Measurements from ENCODE around the gene DSC1. TPM values are rescaled to one million over a fixed set of nuclear protein-coding genes. Genes with fewer than 3 reads are reported as not detected.

The DSC1 gene
- total and polyA plus RNA-seq, 3 experiments from 2014 or later: 0.11 to 2.1 (median 0.18) TPM

GRCh38 chr18:31105733-31106132 lies 56.9 kb downstream of the DSC1 start:
- peaks cover 2 to 7% of the 10 kb centered on the region in 2 donors for H3K27me3 Mint-ChIP-seq
- H3K9me3 Mint-ChIP-seq: peaks cover 2 to 14% (median 10%) of the 10 kb centered on the region in 5 donors
- no peaks in the 10 kb centered on the region for H3K4me1 Mint-ChIP-seq
- Histone ChIP-seq H3K36me3 (ENCODE audit: insufficient read depth, low read length) (no peaks in the 10 kb centered on the region), H3K9me3 (ENCODE audit: low read length) (no peaks in the 10 kb centered on the region), H3K27ac (ENCODE audit: low read depth, low read length) (no peak overlapping the region), H3K4me3 (ENCODE audit: low read length) (no peak overlapping the region), H3K4me1 (ENCODE audit: insufficient read depth, low read length) (no peaks in the 10 kb centered on the region), H3K27me3 (ENCODE audit: insufficient read depth, low read length, poor library complexity, severe bottlenecking) (no peaks in the 10 kb centered on the region)
- no peak for DNase-seq
- no peaks in the 10 kb centered on the region for H3K36me3 Mint-ChIP-seq
- ChIA-PET CTCF (no interaction called here), POLR2A (no interaction called here)
- no peak overlapping the region for H3K27ac Mint-ChIP-seq
- H3K4me3 Mint-ChIP-seq: no peak overlapping the region

DNA sequence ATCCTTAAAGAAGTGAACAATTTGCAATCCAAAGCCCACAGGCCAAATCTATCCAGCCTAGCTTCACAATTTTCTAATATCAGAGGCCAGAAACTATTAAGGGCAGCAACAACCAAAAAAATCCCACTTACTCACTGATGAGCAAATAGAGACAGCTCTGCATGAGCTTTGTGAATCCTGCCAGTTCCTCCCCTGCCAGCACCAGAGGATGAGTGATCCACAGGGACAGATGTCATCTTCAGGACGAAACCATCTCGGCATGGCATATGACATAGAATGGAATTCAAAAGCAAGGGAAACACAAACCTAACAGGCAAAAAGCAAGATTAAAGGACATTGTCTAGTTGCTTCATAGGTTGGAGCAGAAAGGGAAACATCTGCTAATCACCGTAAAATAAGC lies 58.2 kb downstream of the DSC1 start:
- Mint-ChIP-seq H3K9me3 (peaks cover 2 to 21% (median 11%) of the 10 kb centered on the region in 5 donors), H3K36me3 (no peaks in the 10 kb centered on the region), H3K27ac (no peak overlapping the region), H3K27me3 (peaks cover 7 to 12% of the 10 kb centered on the region in 2 donors), H3K4me1 (no peaks in the 10 kb centered on the region), H3K4me3 (no peak overlapping the region)
- no peaks in the 10 kb centered on the region for H3K4me1 ChIP-seq (ENCODE audit: insufficient read depth, low read length)
- ChIA-PET CTCF (no interaction called here), POLR2A (no interaction called here)
- no peaks in the 10 kb centered on the region for H3K27me3 ChIP-seq (ENCODE audit: insufficient read depth, low read length, poor library complexity, severe bottlenecking)
- no peak overlapping the region for H3K4me3 ChIP-seq (ENCODE audit: low read length)
- no peaks in the 10 kb centered on the region for H3K9me3 ChIP-seq (ENCODE audit: low read length)
- no peak for DNase-seq
- H3K27ac ChIP-seq (ENCODE audit: low read depth, low read length): no peak overlapping the region
- H3K36me3 ChIP-seq (ENCODE audit: insufficient read depth, low read length): no peaks in the 10 kb centered on the region

- no peaks in the 10 kb centered on the region for H3K36me3 ChIP-seq (ENCODE audit: insufficient read depth, low read length)
- H3K27ac Mint-ChIP-seq: no peak overlapping the region
- no peaks in the 10 kb centered on the region for H3K4me1 ChIP-seq (ENCODE audit: insufficient read depth, low read length)
- no peaks in the 10 kb centered on the region for H3K36me3 Mint-ChIP-seq
- ChIA-PET POLR2A (no interaction called here), CTCF (no interaction called here)
- DNase-seq: no peak
- no peaks in the 10 kb centered on the region for H3K27me3 ChIP-seq (ENCODE audit: insufficient read depth, low read length, poor library complexity, severe bottlenecking)
- no peak overlapping the region for H3K27ac ChIP-seq (ENCODE audit: low read depth, low read length)
- no peak overlapping the region for H3K4me3 ChIP-seq (ENCODE audit: low read length)
- peaks cover 7 to 12% of the 10 kb centered on the region in 2 donors for H3K27me3 Mint-ChIP-seq
- no peaks in the 10 kb centered on the region for H3K4me1 Mint-ChIP-seq
- no peaks in the 10 kb centered on the region for H3K9me3 ChIP-seq (ENCODE audit: low read length)
- H3K9me3 Mint-ChIP-seq: peaks cover 2 to 27% (median 12%) of the 10 kb centered on the region in 5 donors
- no peak overlapping the region for H3K4me3 Mint-ChIP-seq
These were observed 59.2 kb downstream of the DSC1 start for GRCh38 chr18:31103423-31103822.

GRCh38 chr18:31102941-31103340 lies 59.7 kb downstream of the DSC1 start:
- no peaks in the 10 kb centered on the region for H3K4me1 ChIP-seq (ENCODE audit: insufficient read depth, low read length)
- Mint-ChIP-seq H3K27me3 (peaks cover 7 to 12% of the 10 kb centered on the region in 2 donors), H3K9me3 (peaks cover 2 to 27% (median 12%) of the 10 kb centered on the region in 5 donors), H3K4me1 (no peaks in the 10 kb centered on the region), H3K36me3 (no peaks in the 10 kb centered on the region), H3K27ac (no peak overlapping the region), H3K4me3 (no peak overlapping the region)
- CTCF ChIA-PET: no interaction called here
- H3K4me3 ChIP-seq (ENCODE audit: low read length): no peak overlapping the region
- no peaks in the 10 kb centered on the region for H3K9me3 ChIP-seq (ENCODE audit: low read length)
- no peaks in the 10 kb centered on the region for H3K27me3 ChIP-seq (ENCODE audit: insufficient read depth, low read length, poor library complexity, severe bottlenecking)
- no peaks in the 10 kb centered on the region for H3K36me3 ChIP-seq (ENCODE audit: insufficient read depth, low read length)
- DNase-seq: no peak
- H3K27ac ChIP-seq (ENCODE audit: low read depth, low read length): no peak overlapping the region
- POLR2A ChIA-PET: no interaction called here

DNA sequence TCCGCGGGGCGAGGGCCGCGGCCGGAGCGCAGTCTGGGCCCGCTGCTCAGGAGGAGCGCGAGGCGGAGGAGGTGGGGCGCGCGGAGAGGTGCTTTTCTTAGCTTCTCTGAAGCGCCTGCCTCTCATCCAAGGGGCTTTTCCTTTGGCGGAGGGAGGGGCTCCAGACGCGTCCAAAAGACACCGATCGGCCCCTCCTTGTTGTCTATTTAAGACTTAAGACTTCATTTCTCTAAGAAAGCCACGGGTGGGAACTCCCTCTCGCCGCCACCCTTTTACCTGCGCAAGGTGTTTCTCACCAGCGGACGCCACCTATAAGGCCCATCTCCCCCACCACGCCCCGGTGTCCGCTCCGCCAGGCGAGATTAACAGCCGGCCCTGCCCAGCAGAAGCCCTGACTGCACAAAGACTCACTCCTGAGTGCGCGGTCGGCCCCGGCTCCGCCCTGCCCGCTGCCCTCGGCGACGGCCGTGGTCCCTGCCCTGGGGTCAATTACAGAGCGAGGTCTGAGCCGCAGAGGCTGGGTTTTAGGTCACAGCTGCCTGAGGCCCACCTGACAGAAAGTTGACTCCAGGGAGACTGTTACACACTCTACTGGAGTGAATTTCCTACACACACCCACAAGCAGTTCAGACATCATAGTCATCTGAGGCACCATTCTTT lies 60.5 kb downstream of the DSC1 start, which contains the start of gene DSC2:
TSS of gene DSC2 (minus strand) at position 397 of the 660 bp plus-strand sequence. CDS start 450 bp downstream, outside the sequence.
- DNase-seq: no peak
- H3K36me3 ChIP-seq (ENCODE audit: insufficient read depth, low read length): no peaks in the 10 kb centered on the region
- H3K4me3 ChIP-seq (ENCODE audit: low read length): no peak within 1 kb of the TSS
- Mint-ChIP-seq H3K4me3 (no peak within 1 kb of the TSS), H3K27me3 (peaks cover 7 to 12% of the 10 kb centered on the region in 2 donors), H3K4me1 (no peaks in the 10 kb centered on the region), H3K27ac (no peak within 1 kb of the TSS), H3K9me3 (peaks cover 2 to 27% (median 12%) of the 10 kb centered on the region in 5 donors), H3K36me3 (no peaks in the 10 kb centered on the region)
- H3K27ac ChIP-seq (ENCODE audit: low read depth, low read length): peak within 1 kb of the TSS; percentile 74
- no peaks in the 10 kb centered on the region for H3K27me3 ChIP-seq (ENCODE audit: insufficient read depth, low read length, poor library complexity, severe bottlenecking)
- no peaks in the 10 kb centered on the region for H3K4me1 ChIP-seq (ENCODE audit: insufficient read depth, low read length)
- H3K9me3 ChIP-seq (ENCODE audit: low read length): no peaks in the 10 kb centered on the region
- ChIA-PET POLR2A (no interaction called here), CTCF (no interaction called here)

GRCh38 chr18:31101183-31102024 lies 61.3 kb downstream of the DSC1 start:
- no peak overlapping the region for H3K4me3 Mint-ChIP-seq

GRCh38 chr18:31100436-31101182 lies 62.0 kb downstream of the DSC1 start:
- Histone ChIP-seq H3K4me3 (ENCODE audit: low read length) (no peak overlapping the region), H3K4me1 (ENCODE audit: insufficient read depth, low read length) (no peaks in the 10 kb centered on the region)
- no peak overlapping the region for H3K27ac Mint-ChIP-seq

More at GRCh38 chr18:31101183-31102024, 61.3 kb downstream of the DSC1 start:
- Histone ChIP-seq H3K4me3 (ENCODE audit: low read length) (no peak overlapping the region), H3K4me1 (ENCODE audit: insufficient read depth, low read length) (no peaks in the 10 kb centered on the region), H3K27ac (ENCODE audit: low read depth, low read length) (peak overlapping the region; percentile 74), H3K36me3 (ENCODE audit: insufficient read depth, low read length) (no peaks in the 10 kb centered on the region), H3K9me3 (ENCODE audit: low read length) (no peaks in the 10 kb centered on the region), H3K27me3 (ENCODE audit: insufficient read depth, low read length, poor library complexity, severe bottlenecking) (no peaks in the 10 kb centered on the region)
- H3K9me3 Mint-ChIP-seq: peaks cover 2 to 29% (median 12%) of the 10 kb centered on the region in 5 donors
- H3K4me1 Mint-ChIP-seq: no peaks in the 10 kb centered on the region
- H3K27ac Mint-ChIP-seq: no peak overlapping the region
- CTCF ChIA-PET: no interaction called here
- POLR2A ChIA-PET: no interaction called here
- no peak for DNase-seq
- no peaks in the 10 kb centered on the region for H3K36me3 Mint-ChIP-seq
- peaks cover 7 to 12% of the 10 kb centered on the region in 2 donors for H3K27me3 Mint-ChIP-seq

More at GRCh38 chr18:31100436-31101182, 62.0 kb downstream of the DSC1 start:
- peak overlapping the region; percentile 74 for H3K27ac ChIP-seq (ENCODE audit: low read depth, low read length)
- ChIA-PET CTCF (no interaction called here), POLR2A (no interaction called here)
- no peaks in the 10 kb centered on the region for H3K36me3 Mint-ChIP-seq
- peaks cover 2 to 27% (median 11%) of the 10 kb centered on the region in 5 donors for H3K9me3 Mint-ChIP-seq
- no peak overlapping the region for H3K4me3 Mint-ChIP-seq
- no peaks in the 10 kb centered on the region for H3K9me3 ChIP-seq (ENCODE audit: low read length)
- H3K27me3 Mint-ChIP-seq: peaks cover 7 to 12% of the 10 kb centered on the region in 2 donors
- H3K4me1 Mint-ChIP-seq: no peaks in the 10 kb centered on the region
- H3K27me3 ChIP-seq (ENCODE audit: insufficient read depth, low read length, poor library complexity, severe bottlenecking): no peaks in the 10 kb centered on the region
- no peaks in the 10 kb centered on the region for H3K36me3 ChIP-seq (ENCODE audit: insufficient read depth, low read length)
- no peak for DNase-seq

All from CD8-positive, alpha-beta memory T cell (primary cell).